Measurements from ENCODE around the gene IQCF2. TPM values are rescaled to one million over a fixed set of nuclear protein-coding genes. Genes with fewer than 3 reads are reported as not detected.
"Not testable (repeated sequence)": the region's sequence is repeated elsewhere in the genome, so short reads cannot be mapped to it uniquely, and the experiment has no call there.

The IQCF2 gene
- total RNA-seq, 2 donors from 2014 or later = not detected

DNA sequence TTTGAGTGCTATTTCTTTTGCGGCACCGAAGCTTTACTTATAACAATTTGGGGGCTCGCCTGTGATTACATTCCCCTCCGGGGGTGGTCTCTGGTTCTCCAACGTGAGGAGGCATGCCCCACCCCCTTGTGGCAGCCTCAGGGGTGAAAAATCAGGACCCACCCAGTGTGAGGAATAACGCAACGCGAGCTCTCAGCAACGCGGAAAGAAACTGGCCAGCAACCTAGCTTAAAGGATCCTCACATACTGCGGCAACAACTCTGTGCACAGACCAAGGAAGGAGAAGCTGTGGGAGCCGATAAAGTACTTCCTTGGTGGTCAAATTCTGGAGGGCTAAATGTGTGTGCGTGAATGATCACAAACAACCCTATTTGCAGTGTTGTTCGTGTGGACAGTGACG lies 36.0 kb downstream of the IQCF2 start:
- H3K27ac ChIP-seq (ENCODE audit: low read depth, low read length) = no peak overlapping the region
- 92 to 98% methylated on average over 12 to 15 of the region's 15 CpGs for WGBS, 2 experiments (ENCODE audit: insufficient coverage in 1 of 2, insufficient read length in 1 of 2)

DNA sequence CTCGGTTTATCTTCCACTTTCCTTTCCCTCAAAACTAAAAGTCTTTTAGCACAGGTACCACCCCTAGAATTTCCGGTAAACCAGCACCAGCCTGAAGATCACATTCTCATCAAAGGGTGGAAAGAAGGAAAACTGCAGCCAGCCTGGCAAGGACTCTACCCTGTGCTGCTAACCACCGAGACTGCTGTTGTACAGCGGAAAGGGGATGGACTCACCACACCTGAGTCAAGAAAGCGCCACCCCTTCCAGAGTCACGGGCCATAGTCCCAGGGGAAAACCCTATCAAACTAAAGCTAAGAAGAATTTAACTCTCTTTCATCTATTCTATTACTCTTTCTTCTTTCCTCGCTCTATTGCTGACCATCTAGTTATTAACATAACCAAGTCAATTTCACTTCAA lies 38.6 kb downstream of the IQCF2 start:
- not testable (repeated sequence) for H3K4me1 ChIP-seq (ENCODE audit: control insufficient read depth, insufficient read depth, low read length); H3K36me3 ChIP-seq (ENCODE audit: control insufficient read depth, insufficient read depth, low read length); H3K27ac Mint-ChIP-seq; DNase-seq; H3K27ac ChIP-seq (ENCODE audit: low read depth, low read length); H3K4me3 ChIP-seq (ENCODE audit: low read length); H3K27me3 Mint-ChIP-seq (ENCODE audit: insufficient read depth); H3K4me3 Mint-ChIP-seq; H3K27me3 ChIP-seq (ENCODE audit: control insufficient read depth, insufficient read depth, low read length, poor library complexity, severe bottlenecking); H3K9ac ChIP-seq (ENCODE audit: extremely low read depth, low read length, poor library complexity, severe bottlenecking)
- 86% methylated on average over 7 of the region's 7 CpGs; no CpG with 5 or more reads in 1 of the 2 experiments for WGBS, 2 experiments (ENCODE audit: insufficient coverage in 1 of 2, insufficient read length in 1 of 2)
- Mint-ChIP-seq H3K36me3 (ENCODE audit: low read depth) (peaks cover 11% of the 10 kb centered on the region), H3K9me3 (peaks cover 21% of the 10 kb centered on the region), H3K4me1 (peaks cover 46% of the 10 kb centered on the region)
- peaks cover 25% of the 10 kb centered on the region for H3K9me3 ChIP-seq (ENCODE audit: control insufficient read depth, low read length)

More for the DNA sequence above, 36.0 kb downstream of the IQCF2 start:
- Histone ChIP-seq H3K36me3 (ENCODE audit: control insufficient read depth, insufficient read depth, low read length) (no peaks in the 10 kb centered on the region), H3K27me3 (ENCODE audit: control insufficient read depth, insufficient read depth, low read length, poor library complexity, severe bottlenecking) (no peaks in the 10 kb centered on the region), H3K4me1 (ENCODE audit: control insufficient read depth, insufficient read depth, low read length) (no peaks in the 10 kb centered on the region), H3K9me3 (ENCODE audit: control insufficient read depth, low read length) (peaks cover 20% of the 10 kb centered on the region), H3K4me3 (ENCODE audit: low read length) (peak overlapping the region; percentile 49), H3K9ac (ENCODE audit: extremely low read depth, low read length, poor library complexity, severe bottlenecking) (no peak overlapping the region)
- peaks cover 5% of the 10 kb centered on the region for H3K36me3 Mint-ChIP-seq (ENCODE audit: low read depth)
- H3K27ac Mint-ChIP-seq = peak overlapping the region; percentile 37
- no peak overlapping the region for H3K4me3 Mint-ChIP-seq
- peaks cover 11% of the 10 kb centered on the region for H3K9me3 Mint-ChIP-seq
- peaks cover 51% of the 10 kb centered on the region for H3K4me1 Mint-ChIP-seq
- no peak for DNase-seq
- no peaks in the 10 kb centered on the region for H3K27me3 Mint-ChIP-seq (ENCODE audit: insufficient read depth)
- TF ChIP-seq, protein P1, sequence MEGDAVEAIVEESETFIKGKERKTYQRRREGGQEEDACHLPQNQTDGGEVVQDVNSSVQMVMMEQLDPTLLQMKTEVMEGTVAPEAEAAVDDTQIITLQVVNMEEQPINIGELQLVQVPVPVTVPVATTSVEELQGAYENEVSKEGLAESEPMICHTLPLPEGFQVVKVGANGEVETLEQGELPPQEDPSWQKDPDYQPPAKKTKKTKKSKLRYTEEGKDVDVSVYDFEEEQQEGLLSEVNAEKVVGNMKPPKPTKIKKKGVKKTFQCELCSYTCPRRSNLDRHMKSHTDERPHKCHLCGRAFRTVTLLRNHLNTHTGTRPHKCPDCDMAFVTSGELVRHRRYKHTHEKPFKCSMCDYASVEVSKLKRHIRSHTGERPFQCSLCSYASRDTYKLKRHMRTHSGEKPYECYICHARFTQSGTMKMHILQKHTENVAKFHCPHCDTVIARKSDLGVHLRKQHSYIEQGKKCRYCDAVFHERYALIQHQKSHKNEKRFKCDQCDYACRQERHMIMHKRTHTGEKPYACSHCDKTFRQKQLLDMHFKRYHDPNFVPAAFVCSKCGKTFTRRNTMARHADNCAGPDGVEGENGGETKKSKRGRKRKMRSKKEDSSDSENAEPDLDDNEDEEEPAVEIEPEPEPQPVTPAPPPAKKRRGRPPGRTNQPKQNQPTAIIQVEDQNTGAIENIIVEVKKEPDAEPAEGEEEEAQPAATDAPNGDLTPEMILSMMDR (conservative IDR thresholded peaks at IDR 0.05) = no peak

DNA sequence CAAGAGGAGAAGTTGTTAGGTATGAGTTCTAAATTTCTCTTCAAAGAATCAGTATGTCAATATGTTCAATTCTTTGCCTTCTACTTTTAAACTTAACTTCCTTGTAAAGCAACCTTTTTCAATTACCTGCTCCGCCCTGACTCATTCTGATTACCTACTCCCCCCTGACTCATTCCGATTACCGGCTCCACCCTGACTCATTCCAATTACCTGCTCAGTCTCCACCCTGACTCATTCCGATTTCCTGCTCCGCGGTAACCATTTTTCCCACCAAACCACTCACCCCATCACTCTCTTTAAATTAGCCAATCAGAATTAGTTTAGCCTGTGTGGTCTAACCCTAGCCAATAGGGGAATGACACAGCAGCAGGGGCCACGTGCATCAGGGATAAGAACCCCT lies 40.9 kb downstream of the IQCF2 start:
- Mint-ChIP-seq H3K9me3 (peaks cover 37% of the 10 kb centered on the region), H3K36me3 (ENCODE audit: low read depth) (peaks cover 18% of the 10 kb centered on the region)
- H3K4me1 ChIP-seq (ENCODE audit: control insufficient read depth, insufficient read depth, low read length) = not testable (repeated sequence)

DNA sequence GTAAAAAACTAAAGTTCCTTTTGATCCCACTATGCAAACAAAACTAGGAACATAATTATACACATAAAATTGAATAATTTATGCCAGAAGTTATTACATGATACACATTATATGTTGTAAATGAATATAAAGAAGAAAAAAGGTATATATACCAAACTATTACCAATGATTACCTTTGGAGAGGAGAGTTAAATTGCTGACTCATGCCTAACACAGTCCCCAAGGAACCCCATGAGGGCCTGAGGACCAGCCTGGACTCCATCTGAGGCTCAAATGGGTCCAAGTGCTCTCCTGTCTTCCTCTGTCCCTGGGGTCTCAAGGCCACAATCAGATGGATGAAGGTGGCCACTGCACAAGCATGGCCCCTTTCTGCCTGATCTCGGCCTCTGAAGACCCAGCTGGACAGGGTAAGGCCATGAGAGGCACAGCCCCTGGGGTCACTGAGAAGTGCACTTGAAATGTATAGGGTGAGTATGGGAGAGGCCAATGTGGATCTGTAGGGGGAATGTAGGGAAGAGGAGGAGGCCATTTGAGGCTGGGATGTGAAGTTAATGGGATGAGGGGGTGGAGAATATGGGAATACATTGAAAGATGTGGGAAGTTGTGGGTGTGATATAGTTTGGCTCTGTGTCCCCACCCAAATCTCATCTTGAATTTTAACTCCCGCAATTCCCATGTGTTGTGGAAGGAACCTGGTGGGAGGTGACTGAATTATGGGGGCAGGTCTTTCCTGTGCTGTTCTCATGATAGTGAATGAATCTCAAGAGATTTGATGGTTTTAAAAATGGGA lies 42.8 kb downstream of the IQCF2 start:
- Mint-ChIP-seq H3K4me3 (no peak overlapping the region), H3K27me3 (ENCODE audit: insufficient read depth) (peaks cover 4% of the 10 kb centered on the region), H3K4me1 (peaks cover 19% of the 10 kb centered on the region), H3K36me3 (ENCODE audit: low read depth) (peaks cover 21% of the 10 kb centered on the region), H3K9me3 (peaks cover 48% of the 10 kb centered on the region), H3K27ac (no peak overlapping the region)
- Histone ChIP-seq H3K9me3 (ENCODE audit: control insufficient read depth, low read length) (peaks cover 12% of the 10 kb centered on the region), H3K9ac (ENCODE audit: extremely low read depth, low read length, poor library complexity, severe bottlenecking) (no peak overlapping the region), H3K36me3 (ENCODE audit: control insufficient read depth, insufficient read depth, low read length) (no peaks in the 10 kb centered on the region), H3K4me3 (ENCODE audit: low read length) (no peak overlapping the region), H3K27ac (ENCODE audit: low read depth, low read length) (no peak overlapping the region), H3K4me1 (ENCODE audit: control insufficient read depth, insufficient read depth, low read length) (no peaks in the 10 kb centered on the region), H3K27me3 (ENCODE audit: control insufficient read depth, insufficient read depth, low read length, poor library complexity, severe bottlenecking) (no peaks in the 10 kb centered on the region)
- DNase-seq = no peak
- TF ChIP-seq, protein P1 (conservative IDR thresholded peaks at IDR 0.05) = no peak
- WGBS, 2 experiments (ENCODE audit: insufficient coverage in 1 of 2, insufficient read length in 1 of 2) = 97% methylated on average over 2 of the region's 2 CpGs; no CpG with 5 or more reads in 1 of the 2 experiments

More for the DNA sequence above, 40.9 kb downstream of the IQCF2 start:
- not testable (repeated sequence) for H3K36me3 ChIP-seq (ENCODE audit: control insufficient read depth, insufficient read depth, low read length); H3K27ac ChIP-seq (ENCODE audit: low read depth, low read length); H3K27me3 Mint-ChIP-seq (ENCODE audit: insufficient read depth); H3K9ac ChIP-seq (ENCODE audit: extremely low read depth, low read length, poor library complexity, severe bottlenecking); H3K4me3 ChIP-seq (ENCODE audit: low read length); H3K27me3 ChIP-seq (ENCODE audit: control insufficient read depth, insufficient read depth, low read length, poor library complexity, severe bottlenecking); DNase-seq; H3K27ac Mint-ChIP-seq; H3K4me3 Mint-ChIP-seq
- 74 to 100% methylated on average over 1 to 6 of the region's 7 CpGs for WGBS, 2 experiments (ENCODE audit: insufficient coverage in 1 of 2, insufficient read length in 1 of 2)
- H3K4me1 Mint-ChIP-seq = peaks cover 36% of the 10 kb centered on the region
- peaks cover 11% of the 10 kb centered on the region for H3K9me3 ChIP-seq (ENCODE audit: control insufficient read depth, low read length)
